ENCODE data around the gene JAKMIP2.

The JAKMIP2 gene

GRCh38 chr5:147561435-147561834, 221.1 kb downstream of the JAKMIP2 start:
- no peak for TF ChIP-seq EP300 (IDR thresholded peaks at IDR 0.05; ENCODE audit: borderline replicate concordance)
- no peak for TF ChIP-seq CREB1 (IDR thresholded peaks at IDR 0.05; ENCODE audit: low read depth)
- no peak for TF ChIP-seq ZBTB7A (IDR thresholded peaks at IDR 0.05; ENCODE audit: low read depth)
- TF ChIP-seq TAF1 (IDR thresholded peaks at IDR 0.05; ENCODE audit: low read depth): no peak
- no peak for TF ChIP-seq FOXM1 (IDR thresholded peaks at IDR 0.05; ENCODE audit: borderline replicate concordance, low read depth)
- no peak for TF ChIP-seq YY1 (IDR thresholded peaks at IDR 0.05; ENCODE audit: low read depth)
- no peak for TF ChIP-seq EGR1 (IDR thresholded peaks at IDR 0.05)
- no peak for TF ChIP-seq TEAD4 (IDR thresholded peaks at IDR 0.05)
- no peak for TF ChIP-seq USF1 (IDR thresholded peaks at IDR 0.05)
- TF ChIP-seq MAX (IDR thresholded peaks at IDR 0.05): no peak
- no peak for TF ChIP-seq REST (IDR thresholded peaks at IDR 0.05; ENCODE audit: low read depth)
- no peak for TF ChIP-seq CEBPB (IDR thresholded peaks at IDR 0.05)
- no peak for TF ChIP-seq RAD21 (IDR thresholded peaks at IDR 0.05; ENCODE audit: low read depth)
- no peak for TF ChIP-seq NFIC (IDR thresholded peaks at IDR 0.05)
- no peak for TF ChIP-seq TCF12 (IDR thresholded peaks at IDR 0.05; ENCODE audit: low read depth)

- TF ChIP-seq TCF12 (IDR thresholded peaks at IDR 0.05; ENCODE audit: low read depth): no peak
- TF ChIP-seq FOXM1 (IDR thresholded peaks at IDR 0.05; ENCODE audit: borderline replicate concordance, low read depth): no peak
- TF ChIP-seq TEAD4 (IDR thresholded peaks at IDR 0.05): no peak
- TF ChIP-seq TAF1 (IDR thresholded peaks at IDR 0.05; ENCODE audit: low read depth): no peak
- no peak for TF ChIP-seq MAX (IDR thresholded peaks at IDR 0.05)
- TF ChIP-seq REST (IDR thresholded peaks at IDR 0.05; ENCODE audit: low read depth): no peak
- TF ChIP-seq NFIC (IDR thresholded peaks at IDR 0.05): no peak
These were observed 221.7 kb downstream of the JAKMIP2 start for GRCh38 chr5:147560718-147561331.

- no peak for TF ChIP-seq REST (IDR thresholded peaks at IDR 0.05; ENCODE audit: low read depth)
- TF ChIP-seq ZBTB7A (IDR thresholded peaks at IDR 0.05; ENCODE audit: low read depth): no peak
- TF ChIP-seq RAD21 (IDR thresholded peaks at IDR 0.05; ENCODE audit: low read depth): no peak
- no peak for TF ChIP-seq TCF12 (IDR thresholded peaks at IDR 0.05; ENCODE audit: low read depth)
- TF ChIP-seq CEBPB (IDR thresholded peaks at IDR 0.05): no peak
- TF ChIP-seq FOXM1 (IDR thresholded peaks at IDR 0.05; ENCODE audit: borderline replicate concordance, low read depth): no peak
- TF ChIP-seq NFIC (IDR thresholded peaks at IDR 0.05): no peak
- no peak for TF ChIP-seq CREB1 (IDR thresholded peaks at IDR 0.05; ENCODE audit: low read depth)
- TF ChIP-seq EGR1 (IDR thresholded peaks at IDR 0.05): no peak
- no peak for TF ChIP-seq EP300 (IDR thresholded peaks at IDR 0.05; ENCODE audit: borderline replicate concordance)
- no peak for TF ChIP-seq YY1 (IDR thresholded peaks at IDR 0.05; ENCODE audit: low read depth)
- no peak for TF ChIP-seq TEAD4 (IDR thresholded peaks at IDR 0.05)
These were observed 222.8 kb downstream of the JAKMIP2 start for GRCh38 chr5:147559749-147560148.

- no peak for TF ChIP-seq CREB1 (IDR thresholded peaks at IDR 0.05; ENCODE audit: low read depth)
- TF ChIP-seq ZBTB7A (IDR thresholded peaks at IDR 0.05; ENCODE audit: low read depth): no peak
- TF ChIP-seq TAF1 (IDR thresholded peaks at IDR 0.05; ENCODE audit: low read depth): no peak
- no peak for TF ChIP-seq TEAD4 (IDR thresholded peaks at IDR 0.05)
- TF ChIP-seq FOXM1 (IDR thresholded peaks at IDR 0.05; ENCODE audit: borderline replicate concordance, low read depth): no peak
- no peak for TF ChIP-seq USF1 (IDR thresholded peaks at IDR 0.05)
- no peak for TF ChIP-seq TCF12 (IDR thresholded peaks at IDR 0.05; ENCODE audit: low read depth)
- no peak for TF ChIP-seq CEBPB (IDR thresholded peaks at IDR 0.05)
- no peak for TF ChIP-seq RAD21 (IDR thresholded peaks at IDR 0.05; ENCODE audit: low read depth)
- no peak for TF ChIP-seq NFIC (IDR thresholded peaks at IDR 0.05)
- no peak for TF ChIP-seq EGR1 (IDR thresholded peaks at IDR 0.05)
- TF ChIP-seq MAX (IDR thresholded peaks at IDR 0.05): no peak
- TF ChIP-seq YY1 (IDR thresholded peaks at IDR 0.05; ENCODE audit: low read depth): no peak
- TF ChIP-seq REST (IDR thresholded peaks at IDR 0.05; ENCODE audit: low read depth): no peak
- TF ChIP-seq EP300 (IDR thresholded peaks at IDR 0.05; ENCODE audit: borderline replicate concordance): no peak
These were observed 223.7 kb downstream of the JAKMIP2 start for GRCh38 chr5:147558826-147559225.

Data from Ishikawa (cell line).